Subcutaneous abdominal adipose tissue (tissue), 5 donors: ENCODE measurements around the gene LORICRIN.

Experiments used
- H3K27ac ChIP-seq: one replicate; pipeline ENCODE4 v1.7.0; 2013; ENCODE audit warnings: low read depth, mild to moderate bottlenecking, inconsistent platforms, low read length, moderate library complexity
- H3K27me3 ChIP-seq, 5 donors: one replicate each; pipeline ENCODE4 v1.7.0; 2013; ENCODE audit warnings: low read length in 5 of 5, inconsistent platforms in 1 of 5; ENCODE audit not compliant: control insufficient read depth in 5 of 5, insufficient read depth in 4 of 5
- H3K36me3 ChIP-seq, 5 donors: one replicate each; pipeline ENCODE4 v1.7.0; 2013; ENCODE audit warnings: low read length in 5 of 5; ENCODE audit not compliant: control insufficient read depth in 5 of 5, insufficient read depth in 5 of 5
- H3K4me1 ChIP-seq, 5 donors: one replicate each; pipeline ENCODE4 v1.7.0; 2013; ENCODE audit warnings: low read length in 5 of 5, mild to moderate bottlenecking in 3 of 5, moderate library complexity in 1 of 5; ENCODE audit not compliant: control insufficient read depth in 5 of 5, insufficient read depth in 5 of 5
- H3K4me3 ChIP-seq, 5 donors: one replicate each; pipeline ENCODE4 v1.7.0; 2013; ENCODE audit warnings: low read length in 5 of 5, low read depth in 1 of 5
- H3K9ac ChIP-seq, 5 donors: one replicate each; pipeline ENCODE4 v1.7.0; 2013; ENCODE audit warnings: low read length in 5 of 5, mild to moderate bottlenecking in 4 of 5, moderate library complexity in 3 of 5
- H3K9me3 ChIP-seq, 5 donors: one replicate each; pipeline ENCODE4 v1.7.0; 2013; ENCODE audit warnings: low read length in 5 of 5; ENCODE audit not compliant: control insufficient read depth in 5 of 5
- donor health status: healthy.
- donor health status: healthy.
- donor health status: healthy.
- donor health status: healthy.
- donor health status: healthy.

The LORICRIN gene

DNA sequence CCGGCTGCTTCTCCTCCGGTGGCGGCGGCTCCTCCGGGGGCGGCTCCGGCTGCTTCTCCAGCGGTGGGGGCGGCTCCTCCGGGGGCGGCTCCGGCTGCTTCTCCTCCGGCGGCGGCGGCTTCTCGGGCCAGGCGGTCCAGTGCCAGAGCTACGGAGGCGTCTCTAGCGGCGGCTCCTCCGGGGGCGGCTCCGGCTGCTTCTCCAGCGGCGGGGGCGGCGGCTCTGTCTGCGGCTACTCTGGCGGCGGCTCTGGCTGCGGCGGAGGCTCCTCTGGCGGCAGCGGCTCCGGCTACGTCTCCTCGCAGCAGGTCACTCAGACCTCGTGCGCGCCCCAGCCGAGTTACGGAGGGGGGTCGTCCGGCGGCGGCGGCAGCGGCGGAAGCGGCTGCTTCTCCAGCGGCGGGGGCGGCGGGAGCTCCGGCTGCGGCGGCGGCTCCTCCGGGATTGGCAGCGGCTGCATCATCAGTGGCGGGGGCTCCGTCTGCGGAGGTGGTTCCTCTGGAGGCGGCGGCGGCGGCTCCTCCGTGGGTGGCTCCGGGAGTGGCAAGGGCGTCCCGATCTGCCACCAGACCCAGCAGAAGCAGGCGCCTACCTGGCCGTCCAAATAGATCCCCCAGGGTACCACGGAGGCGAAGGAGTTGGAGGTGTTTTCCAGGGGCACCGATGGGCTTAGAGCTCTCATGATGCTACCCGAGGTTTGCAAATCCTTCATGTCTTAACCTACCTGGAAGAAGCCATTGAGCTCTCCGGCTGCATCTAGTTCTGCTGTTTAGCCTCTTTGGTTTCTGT, 2.0 kb downstream of the LORICRIN start:
- no peak overlapping the region for H3K27ac ChIP-seq
- H3K36me3 ChIP-seq, result no peaks in the 10 kb centered on the region
- peaks cover 14 to 41% (median 28%) of the 10 kb centered on the region in 5 donors for H3K27me3 ChIP-seq
- peak overlapping the region in 4 of 5 donors; percentile 25 to 56 (median 42) for H3K4me3 ChIP-seq
- H3K9me3 ChIP-seq, result no peaks in the 10 kb centered on the region
- H3K4me1 ChIP-seq, result peaks cover 0 to 17% (median 10%) of the 10 kb centered on the region in 5 donors
- no peak overlapping the region for H3K9ac ChIP-seq

DNA sequence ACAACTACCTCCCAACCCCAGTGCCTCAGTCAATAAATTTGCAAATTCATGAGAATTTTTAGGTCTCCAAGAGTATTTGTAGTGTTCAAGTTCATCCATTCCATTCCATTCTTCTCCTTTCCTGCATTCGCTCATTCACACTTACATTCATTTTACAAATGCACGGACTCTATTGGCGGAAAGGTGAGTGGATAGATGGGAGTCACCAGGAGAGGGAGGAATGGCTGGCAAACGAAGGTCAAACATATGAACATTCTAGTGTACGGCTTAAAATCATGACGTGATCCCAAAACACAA, 2.5 kb downstream of the LORICRIN start:
- Histone ChIP-seq H3K4me1 (peaks cover 0 to 17% (median 10%) of the 10 kb centered on the region in 5 donors), H3K9me3 (no peaks in the 10 kb centered on the region), H3K27ac (no peak overlapping the region), H3K36me3 (no peaks in the 10 kb centered on the region), H3K4me3 (peak overlapping the region in 4 of 5 donors; percentile 25 to 56 (median 42)), H3K9ac (no peak overlapping the region), H3K27me3 (peaks cover 14 to 45% (median 29%) of the 10 kb centered on the region in 5 donors)

DNA sequence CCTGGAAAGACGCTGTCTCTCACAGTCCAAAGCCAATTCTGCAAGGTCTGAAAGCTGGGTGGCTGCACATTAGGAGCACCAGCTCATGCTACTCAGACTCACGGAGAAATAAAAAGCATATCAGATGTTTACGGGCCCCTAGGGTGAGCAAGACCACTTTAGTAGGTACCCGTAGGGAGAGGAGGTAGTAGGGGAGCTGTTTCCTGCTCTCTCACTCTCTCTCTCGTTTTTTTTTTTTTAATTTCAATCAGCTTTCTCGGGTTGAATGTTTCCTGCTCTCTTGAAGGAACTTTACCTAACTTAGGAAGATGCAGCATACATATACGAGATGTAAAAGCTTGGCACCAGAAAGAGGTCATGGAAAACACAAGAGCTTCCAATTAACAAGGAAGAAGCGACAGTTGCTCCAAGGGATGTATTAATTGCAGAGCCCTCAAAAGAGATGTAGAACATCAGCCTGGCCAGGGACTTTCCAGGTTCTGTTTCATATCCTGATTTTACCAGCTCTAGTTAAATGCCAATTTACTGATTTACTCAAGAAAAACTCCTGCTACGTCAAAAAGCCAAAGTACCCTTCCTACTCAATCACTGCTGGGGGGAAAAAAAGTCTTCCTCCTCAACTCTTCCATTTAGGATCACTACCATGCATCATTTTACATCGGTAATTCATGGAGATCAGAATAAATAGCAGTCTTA, 3.1 kb downstream of the LORICRIN start:
- no peak overlapping the region for H3K27ac ChIP-seq
- H3K9ac ChIP-seq, result no peak overlapping the region
- peaks cover 14 to 45% (median 29%) of the 10 kb centered on the region in 5 donors for H3K27me3 ChIP-seq
- H3K36me3 ChIP-seq, result no peaks in the 10 kb centered on the region
- peaks cover 0 to 17% (median 10%) of the 10 kb centered on the region in 5 donors for H3K4me1 ChIP-seq
- no peaks in the 10 kb centered on the region for H3K9me3 ChIP-seq
- H3K4me3 ChIP-seq, result no peak overlapping the region

DNA sequence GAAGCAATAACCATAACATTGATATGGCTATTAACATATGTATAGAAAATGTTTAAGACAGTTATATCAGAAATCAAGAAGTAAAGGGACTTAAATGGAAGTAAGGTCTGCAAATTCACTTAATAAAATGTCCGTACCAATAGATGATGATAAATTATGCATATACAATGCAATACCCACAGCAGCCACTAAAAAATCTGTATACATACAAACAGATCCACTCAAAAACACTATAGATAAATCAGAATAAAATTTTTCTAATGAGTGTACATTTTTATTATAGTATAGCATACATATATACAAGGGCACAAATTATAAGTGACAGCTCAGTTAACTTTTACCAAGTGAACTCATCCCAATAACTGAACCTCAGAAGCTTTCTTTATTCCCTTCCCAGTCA, 6.0 kb downstream of the LORICRIN start:
- H3K36me3 ChIP-seq, result no peaks in the 10 kb centered on the region
- no peak overlapping the region for H3K4me3 ChIP-seq
- H3K27me3 ChIP-seq, result peaks cover 14 to 38% (median 24%) of the 10 kb centered on the region in 5 donors
- no peak overlapping the region for H3K9ac ChIP-seq
- H3K27ac ChIP-seq, result no peak overlapping the region
- H3K4me1 ChIP-seq, result peaks cover 0 to 17% (median 10%) of the 10 kb centered on the region in 5 donors
- H3K9me3 ChIP-seq, result no peaks in the 10 kb centered on the region

DNA sequence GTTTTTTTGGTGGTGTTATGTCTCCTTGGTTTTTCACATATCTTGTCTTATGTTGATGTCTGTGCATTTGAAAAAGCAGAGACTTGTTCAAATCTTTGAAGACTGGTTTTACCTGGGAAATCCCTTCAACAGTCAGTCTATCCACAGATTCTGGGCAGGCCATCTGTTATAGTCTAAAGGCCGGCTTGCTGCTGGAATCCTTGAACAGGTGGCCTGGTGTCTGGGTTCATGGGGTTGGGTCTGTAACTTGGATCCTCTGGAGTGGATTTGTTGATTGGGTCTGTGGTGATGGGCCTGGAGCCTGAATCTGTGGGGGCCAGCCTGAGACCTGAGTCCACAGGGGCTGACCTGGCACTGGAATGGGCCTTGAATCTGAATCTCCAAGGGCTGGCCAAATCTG, 12.2 kb downstream of the LORICRIN start:
- Histone ChIP-seq H3K27me3 (peaks cover 0 to 12% (median 6%) of the 10 kb centered on the region in 5 donors), H3K9ac (no peak overlapping the region), H3K9me3 (no peaks in the 10 kb centered on the region), H3K27ac (no peak overlapping the region), H3K4me1 (no peaks in the 10 kb centered on the region), H3K4me3 (no peak overlapping the region), H3K36me3 (no peaks in the 10 kb centered on the region)

DNA sequence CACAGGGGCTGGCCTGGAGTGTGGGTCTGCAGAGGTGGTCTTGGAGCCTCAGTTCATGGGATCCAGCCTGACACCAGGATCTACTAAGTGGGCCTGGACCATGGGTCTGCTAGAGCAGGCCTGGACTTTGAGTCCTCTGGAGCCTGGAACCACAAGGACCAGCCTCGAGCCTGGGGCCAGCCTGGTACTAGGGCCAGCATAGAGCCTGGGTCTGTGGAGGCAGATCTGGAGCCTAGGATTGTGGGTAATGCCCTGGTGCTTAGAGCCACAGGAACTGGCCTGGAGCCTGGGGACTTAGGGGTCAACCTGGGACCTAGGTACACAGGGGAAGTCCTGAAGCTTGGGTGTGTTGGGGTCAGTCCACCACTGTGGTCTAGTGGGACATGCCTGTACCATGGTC, 12.7 kb downstream of the LORICRIN start:
- H3K27ac ChIP-seq, result no peak overlapping the region
- no peak overlapping the region for H3K4me3 ChIP-seq
- no peaks in the 10 kb centered on the region for H3K4me1 ChIP-seq
- no peak overlapping the region for H3K9ac ChIP-seq
- no peaks in the 10 kb centered on the region for H3K9me3 ChIP-seq
- no peaks in the 10 kb centered on the region for H3K36me3 ChIP-seq
- peaks cover 0 to 12% (median 6%) of the 10 kb centered on the region in 5 donors for H3K27me3 ChIP-seq

DNA sequence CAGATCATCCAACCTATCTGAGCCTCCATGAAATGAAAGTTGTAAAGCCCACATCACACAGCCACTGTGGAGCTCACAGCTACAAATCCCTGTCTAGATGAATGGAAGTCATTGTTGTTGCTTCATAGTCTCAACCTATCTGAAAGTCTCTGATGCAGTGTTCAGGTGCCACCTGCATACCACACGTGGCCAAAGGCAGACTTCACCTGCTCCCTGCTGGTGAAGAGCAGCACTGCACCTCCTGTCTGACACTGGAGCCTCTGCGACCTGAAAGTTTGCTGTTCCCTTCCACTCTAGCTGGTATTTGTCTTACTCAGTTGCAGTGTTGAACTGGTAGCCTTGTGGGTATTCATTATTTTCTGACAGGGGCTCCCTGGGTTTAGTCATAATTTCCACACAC, 18.4 kb downstream of the LORICRIN start:
- Histone ChIP-seq H3K27me3 (peaks cover 0 to 5% (median under 1%) of the 10 kb centered on the region in 5 donors), H3K36me3 (no peaks in the 10 kb centered on the region), H3K27ac (no peak overlapping the region), H3K4me1 (no peaks in the 10 kb centered on the region), H3K9ac (no peak overlapping the region), H3K9me3 (no peaks in the 10 kb centered on the region), H3K4me3 (no peak overlapping the region)

DNA sequence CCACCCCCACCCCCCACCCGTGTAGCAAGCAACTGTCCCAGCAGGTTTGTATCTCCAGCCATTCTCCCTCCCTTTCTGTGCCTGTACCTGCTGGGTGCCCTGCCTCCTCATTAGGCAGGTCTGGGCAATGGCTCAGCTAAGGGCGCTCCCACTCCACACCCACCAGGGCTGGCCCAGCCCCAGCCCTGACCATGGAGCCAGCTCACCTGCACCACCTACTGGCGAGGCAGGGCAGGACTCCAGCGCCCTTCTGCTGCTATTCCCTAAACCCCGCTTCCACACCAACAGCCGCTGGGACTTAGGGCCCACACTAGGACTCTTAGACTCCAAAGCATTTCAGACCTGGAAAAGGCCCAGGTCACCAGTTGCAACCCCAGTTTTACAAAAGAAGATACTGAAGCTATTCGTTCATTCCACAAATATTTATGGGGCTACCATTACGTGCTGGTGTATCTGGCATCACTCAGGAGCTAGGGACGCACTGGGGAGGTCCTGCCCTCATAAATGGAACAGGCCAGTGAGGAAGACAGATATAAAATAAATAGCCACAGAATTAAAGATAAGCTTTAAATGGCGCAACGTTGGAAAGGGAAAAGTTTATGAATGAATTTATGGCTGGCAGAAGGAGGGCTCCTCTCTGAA, 29.3 kb downstream of the LORICRIN start:
- H3K4me3 ChIP-seq, result no peak overlapping the region
- no peak overlapping the region for H3K27ac ChIP-seq
- no peaks in the 10 kb centered on the region for H3K36me3 ChIP-seq
- no peak overlapping the region for H3K9ac ChIP-seq
- peaks cover 0 to 10% (median 6%) of the 10 kb centered on the region in 5 donors for H3K27me3 ChIP-seq
- no peaks in the 10 kb centered on the region for H3K4me1 ChIP-seq
- H3K9me3 ChIP-seq, result no peaks in the 10 kb centered on the region

DNA sequence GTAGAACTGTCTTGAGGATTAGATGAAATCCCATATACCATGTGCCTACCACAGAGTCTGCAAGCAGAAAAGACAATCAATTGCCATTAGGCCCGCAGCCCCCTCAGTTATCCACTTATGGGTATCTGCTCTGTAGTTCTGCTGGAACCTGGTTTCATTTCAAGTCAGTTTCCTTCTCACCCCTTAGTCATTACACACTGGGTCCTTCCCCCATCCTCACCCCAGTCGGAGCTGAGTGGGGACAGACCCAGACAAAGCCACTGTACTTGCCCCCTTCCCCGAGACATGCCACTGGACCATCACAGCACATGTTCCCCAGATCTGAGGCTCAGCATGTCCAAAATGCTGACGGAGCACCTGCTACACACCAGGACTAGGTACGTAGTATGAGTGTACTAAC, 32.0 kb downstream of the LORICRIN start:
- Histone ChIP-seq H3K27me3 (peaks cover 0 to 12% (median 7%) of the 10 kb centered on the region in 5 donors), H3K9ac (no peak overlapping the region), H3K27ac (no peak overlapping the region), H3K36me3 (no peaks in the 10 kb centered on the region), H3K4me1 (no peaks in the 10 kb centered on the region), H3K4me3 (no peak overlapping the region), H3K9me3 (no peaks in the 10 kb centered on the region)

DNA sequence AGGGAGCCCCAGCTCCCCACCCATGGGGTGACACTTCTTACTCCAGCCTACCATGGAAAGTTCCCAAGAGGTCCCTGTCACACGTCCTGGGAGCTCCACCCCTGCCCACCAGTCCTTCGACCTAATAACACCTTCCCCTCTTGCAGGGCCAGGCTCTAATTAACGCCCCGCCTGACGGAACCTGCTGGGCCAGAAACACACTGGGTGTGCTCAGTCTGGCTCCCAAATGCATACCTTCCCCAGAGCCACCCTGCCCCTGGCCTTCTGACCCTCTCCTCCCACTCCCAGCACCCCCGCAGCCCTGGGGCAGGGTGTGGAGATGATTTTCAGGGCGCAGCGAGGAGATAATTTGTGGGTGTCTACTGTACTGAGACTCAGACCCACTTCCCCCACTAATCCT, 32.7 kb downstream of the LORICRIN start:
- no peak overlapping the region for H3K4me3 ChIP-seq
- peaks cover 0 to 15% (median 10%) of the 10 kb centered on the region in 5 donors for H3K27me3 ChIP-seq
- no peak overlapping the region for H3K27ac ChIP-seq
- H3K36me3 ChIP-seq, result no peaks in the 10 kb centered on the region
- no peaks in the 10 kb centered on the region for H3K9me3 ChIP-seq
- no peak overlapping the region for H3K9ac ChIP-seq
- H3K4me1 ChIP-seq, result no peaks in the 10 kb centered on the region
